Esophagus muscularis mucosa (tissue), 4 donors: Measurements from ENCODE around the gene SPPL3. TPM values are rescaled to one million over a fixed set of nuclear protein-coding genes. Genes with fewer than 3 reads are reported as not detected.

Experiments
- DNase-seq: peaks from one replicate; pipeline ENCODE4 v3.0.0-alpha.2; 2017; ENCODE audit errors: extremely low spot score
- H3K27ac ChIP-seq, 4 donors: fragments of 200-600 bp; sonication (generic); replicated peaks in 1 of 4; 1 replicate in 3 of 4; 2 replicates in 1 of 4; pipeline ENCODE4 v1.5.1; 2016 to 2019; ENCODE audit warnings: mild to moderate bottlenecking in 1 of 4
- H3K27me3 ChIP-seq, 4 donors: fragments of 200-600 bp; sonication (generic); one replicate each; pipeline versions ENCODE4 v1.5.1 to v1.6.0; 2016 to 2019
- H3K36me3 ChIP-seq, 4 donors: fragments of 200-600 bp; sonication (generic); one replicate each; pipeline ENCODE4 v1.5.1; 2016 to 2019
- H3K4me1 ChIP-seq, 4 donors: fragments of 200-600 bp; sonication (generic); one replicate each; pipeline ENCODE4 v1.5.1; 2016 to 2019
- H3K4me3 ChIP-seq, 4 donors: fragments of 200-600 bp; sonication (generic); 1 replicate in 2 of 4; 2 replicates in 2 of 4; pipeline ENCODE4 v1.5.1; 2016 to 2019; ENCODE audit warnings: mild to moderate bottlenecking in 4 of 4, moderate library complexity in 1 of 4
- H3K9me3 ChIP-seq, 4 donors: fragments of 200-600 bp; sonication (generic); 1 replicate in 3 of 4; 2 replicates in 1 of 4; pipeline ENCODE4 v1.5.1; 2016 to 2019
- CTCF ChIP-seq, 3 experiments: fragments of 200-600 bp in 2 of 3; fragments of 450-650 bp in 1 of 3; sonication (generic) in 2 of 3; IDR thresholded peaks; one replicate each; pipeline ENCODE4 v1.5.1; 2017 to 2019; ENCODE audit warnings: antibody characterized with exemption in 3 of 3, mild to moderate bottlenecking in 2 of 3, moderate library complexity in 1 of 3
- EP300 ChIP-seq: sonication (generic); formaldehyde crosslinking; IDR thresholded peaks from one replicate; pipeline ENCODE4 v1.6.1; 2017; ENCODE audit warnings: antibody characterized with exemption
- POLR2A ChIP-seq: fragments of 450-650 bp; IDR thresholded peaks from one replicate; pipeline ENCODE4 v1.6.1; 2017; ENCODE audit warnings: antibody characterized with exemption, moderate library complexity, mild to moderate bottlenecking, low read depth
- POLR2AphosphoS5 ChIP-seq, 2 donors: sonication (generic); formaldehyde crosslinking; IDR thresholded peaks; one replicate each; pipeline ENCODE4 v1.6.1; 2017; ENCODE audit warnings: antibody characterized with exemption in 2 of 2
- WGBS: methylation state at CpG from one replicate; pipeline ENCODE4 v1.1.5; 2018; 5-methylcytosine and 5-hydroxymethylcytosine counted together
- intact Hi-C: fragments of 100-400 bp; cut with DNase I; formaldehyde crosslinking; loops from one replicate; pipeline ENCODE4 v1.15.1; 2023
- total RNA-seq, 4 donors: library from RNA; depleted of rRNA; stranded (reverse); fragments of >200 nt; gene quantifications; one replicate each; pipeline versions ENCODE4 v1.1.0 to v1.2.1, GENCODE V29; 2016

The SPPL3 gene
- total RNA-seq, 4 donors from 2014 or later, result 18.4 to 32.1 (median 21.8) TPM

- TF ChIP-seq CTCF (IDR thresholded peaks at IDR 0.05), result no peak
- no peak for TF ChIP-seq EP300
- no peak for TF ChIP-seq POLR2AphosphoS5 (IDR thresholded peaks at IDR 0.05)
- TF ChIP-seq POLR2A, result no peak
- 81% methylated on average over 4 of the region's 4 CpGs for WGBS
- Histone ChIP-seq H3K4me3 (no peak overlapping the region), H3K9me3 (peaks cover 0 to 6% (median 0%) of the 10 kb centered on the region in 4 donors), H3K27ac (no peak overlapping the region), H3K36me3 (no peaks in the 10 kb centered on the region), H3K4me1 (peaks cover 46 to 65% (median 52%) of the 10 kb centered on the region in 4 donors), H3K27me3 (no peaks in the 10 kb centered on the region)
- no peak for DNase-seq
- intact Hi-C loops, result no loop called here
These were observed 49.4 kb downstream of the SPPL3 start for GRCh38 chr12:120854804-120855203.

- Histone ChIP-seq H3K4me1 (peaks cover 55 to 79% (median 64%) of the 10 kb centered on the region in 4 donors), H3K4me3 (no peak overlapping the region), H3K27ac (no peak overlapping the region), H3K27me3 (no peaks in the 10 kb centered on the region), H3K36me3 (no peaks in the 10 kb centered on the region), H3K9me3 (peaks cover 0 to 1% (median 0%) of the 10 kb centered on the region in 4 donors)
- intact Hi-C loops, result no loop called here
- TF ChIP-seq EP300, result no peak
- TF ChIP-seq POLR2AphosphoS5 (IDR thresholded peaks at IDR 0.05), result no peak
- no peak for TF ChIP-seq POLR2A
- no peak for TF ChIP-seq CTCF (IDR thresholded peaks at IDR 0.05)
- WGBS, result 69% methylated on average over 3 of the region's 3 CpGs
- no peak for DNase-seq
These were observed 51.0 kb downstream of the SPPL3 start for GRCh38 chr12:120853188-120853587.

- no peak for DNase-seq
- TF ChIP-seq POLR2AphosphoS5 (IDR thresholded peaks at IDR 0.05) (no peak), POLR2A (no peak), EP300 (no peak), CTCF (IDR thresholded peaks at IDR 0.05) (no peak)
- no peaks in the 10 kb centered on the region for H3K9me3 ChIP-seq
- H3K4me1 ChIP-seq, result peaks cover 67 to 84% (median 75%) of the 10 kb centered on the region in 4 donors
- H3K27me3 ChIP-seq, result no peaks in the 10 kb centered on the region
- no peaks in the 10 kb centered on the region for H3K36me3 ChIP-seq
- H3K4me3 ChIP-seq, result no peak overlapping the region
- no peak overlapping the region for H3K27ac ChIP-seq
- intact Hi-C loops, result no loop called here
- 70% methylated on average over 4 of the region's 4 CpGs for WGBS
These were observed 52.2 kb downstream of the SPPL3 start for GRCh38 chr12:120851944-120852343.

- TF ChIP-seq POLR2AphosphoS5 (IDR thresholded peaks at IDR 0.05) (no peak), EP300 (no peak), CTCF (IDR thresholded peaks at IDR 0.05) (no peak), POLR2A (no peak)
- Histone ChIP-seq H3K27ac (no peak overlapping the region), H3K4me3 (no peak overlapping the region), H3K9me3 (no peaks in the 10 kb centered on the region), H3K36me3 (no peaks in the 10 kb centered on the region), H3K4me1 (peaks cover 68 to 83% (median 78%) of the 10 kb centered on the region in 4 donors), H3K27me3 (no peaks in the 10 kb centered on the region)
- 90% methylated on average over 7 of the region's 7 CpGs for WGBS
- DNase-seq, result no peak
- intact Hi-C loops, result no loop called here
These were observed 52.7 kb downstream of the SPPL3 start for GRCh38 chr12:120851444-120851843.

- DNase-seq, result no peak
- no peaks in the 10 kb centered on the region for H3K36me3 ChIP-seq
- TF ChIP-seq POLR2A (no peak), EP300 (no peak), POLR2AphosphoS5 (IDR thresholded peaks at IDR 0.05) (no peak), CTCF (IDR thresholded peaks at IDR 0.05) (no peak)
These were observed 54.4 kb downstream of the SPPL3 start for GRCh38 chr12:120849765-120850164.

More at GRCh38 chr12:120849765-120850164, 54.4 kb downstream of the SPPL3 start:
- H3K4me3 ChIP-seq, result no peak overlapping the region
- H3K4me1 ChIP-seq, result peaks cover 74 to 89% (median 80%) of the 10 kb centered on the region in 4 donors
- intact Hi-C loops, result no loop called here
- no peaks in the 10 kb centered on the region for H3K27me3 ChIP-seq
- no peaks in the 10 kb centered on the region for H3K9me3 ChIP-seq
- no peak overlapping the region for H3K27ac ChIP-seq
- WGBS, result 21% methylated on average over 2 of the region's 2 CpGs
